DND-41 (cell line): ENCODE results near the gene PPP1R13L.
"Not testable (repeated sequence)": the region's sequence is repeated elsewhere in the genome, so short reads cannot be mapped to it uniquely, and the experiment has no call there.

Experiments used
- CTCF ChIP-seq: IDR thresholded peaks from 2 replicates; pipeline ENCODE4 v1.5.1; 2012; ENCODE audit warnings: borderline replicate concordance, low read length, moderate library complexity, mild to moderate bottlenecking; ENCODE audit not compliant: poor library complexity, severe bottlenecking; ENCODE audit errors: extremely low read depth
- EZH2 ChIP-seq: IDR thresholded peaks from 3 replicates; pipeline ENCODE4 v1.6.1; 2012; ENCODE audit warnings: borderline replicate concordance, low read depth, mild to moderate bottlenecking, moderate library complexity, low read length, inconsistent platforms; ENCODE audit not compliant: severe bottlenecking

DNA sequence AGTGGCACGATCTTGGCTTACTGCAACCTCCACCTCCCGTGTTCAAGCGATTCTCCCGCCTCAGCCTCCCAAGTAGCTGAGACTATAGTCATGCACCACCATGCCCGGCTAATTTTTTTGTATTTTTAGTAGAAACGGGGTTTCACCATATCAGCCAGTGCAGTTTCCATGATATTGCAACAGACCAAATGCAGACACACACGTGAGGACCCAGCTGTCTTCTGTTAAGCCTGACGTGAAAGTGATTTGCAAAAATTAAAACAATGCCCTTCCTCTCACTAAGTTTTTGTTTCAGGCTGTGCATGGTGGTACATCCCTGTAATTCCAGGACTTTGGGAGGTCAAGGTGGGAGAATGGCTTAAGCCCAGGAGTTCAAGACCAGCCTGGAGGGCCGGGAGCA, 26.1 kb upstream of the PPP1R13L start:
- not testable (repeated sequence) for TF ChIP-seq EZH2, CTCF
